ENCODE measurements around the gene NCAM1. TPM values are rescaled to one million over a fixed set of nuclear protein-coding genes. Genes with fewer than 3 reads are reported as not detected.

The NCAM1 gene
- total RNA-seq, 1 experiment from 2014 or later: 5.9 TPM

GRCh38 chr11:113001709-113002108 lies 40.5 kb downstream of the NCAM1 start:
- ChIA-PET CTCF (interaction anchor here (1.3 kb wide), 1 partner anchor 288 kb away, joined by 3 read pairs; no protein-coding TSS in a partner anchor), POLR2A (no interaction called here)

More at GRCh38 chr11:113001709-113002108, 40.5 kb downstream of the NCAM1 start:
- Mint-ChIP-seq H3K36me3 (no peaks in the 10 kb centered on the region), H3K4me3 (no peak overlapping the region), H3K27ac (no peak overlapping the region), H3K4me1 (peaks cover 14% of the 10 kb centered on the region), H3K9me3 (peaks cover 8% of the 10 kb centered on the region), H3K27me3 (ENCODE audit: low read depth) (no peaks in the 10 kb centered on the region)
- ATAC-seq (no peak), DNase-seq (ENCODE audit: low spot score) (no peak)
- TF ChIP-seq FOXP4 (CRISPR knock-in tag; IDR thresholded peaks at IDR 0.05) (no peak), GRHL2 (CRISPR knock-in tag; IDR thresholded peaks at IDR 0.05; ENCODE audit: insufficient replicate concordance, severe bottlenecking) (no peak), CREM (CRISPR knock-in tag; IDR thresholded peaks at IDR 0.05) (no peak), NR1H2 (CRISPR knock-in tag; IDR thresholded peaks at IDR 0.05) (no peak), ZNF425 (CRISPR knock-in tag; conservative IDR thresholded peaks at IDR 0.05) (no peak), GABPB1 (CRISPR knock-in tag; IDR thresholded peaks at IDR 0.05) (no peak), FOXP1 (CRISPR knock-in tag; IDR thresholded peaks at IDR 0.05; ENCODE audit: borderline replicate concordance) (no peak), E2F5 (CRISPR knock-in tag; IDR thresholded peaks at IDR 0.05) (no peak), ZSCAN18 (CRISPR knock-in tag; IDR thresholded peaks at IDR 0.05) (no peak), OVOL2 (CRISPR knock-in tag; IDR thresholded peaks at IDR 0.05; ENCODE audit: borderline replicate concordance) (no peak), ZNF219 (CRISPR knock-in tag; IDR thresholded peaks at IDR 0.05; ENCODE audit: borderline replicate concordance) (no peak), FOXJ3 (CRISPR knock-in tag; IDR thresholded peaks at IDR 0.05; ENCODE audit: borderline replicate concordance) (no peak), NR2C2 (CRISPR knock-in tag; IDR thresholded peaks at IDR 0.05) (no peak), ARID4B (CRISPR knock-in tag; IDR thresholded peaks at IDR 0.05; ENCODE audit: borderline replicate concordance) (no peak)
- TF ChIP-seq, protein P1, sequence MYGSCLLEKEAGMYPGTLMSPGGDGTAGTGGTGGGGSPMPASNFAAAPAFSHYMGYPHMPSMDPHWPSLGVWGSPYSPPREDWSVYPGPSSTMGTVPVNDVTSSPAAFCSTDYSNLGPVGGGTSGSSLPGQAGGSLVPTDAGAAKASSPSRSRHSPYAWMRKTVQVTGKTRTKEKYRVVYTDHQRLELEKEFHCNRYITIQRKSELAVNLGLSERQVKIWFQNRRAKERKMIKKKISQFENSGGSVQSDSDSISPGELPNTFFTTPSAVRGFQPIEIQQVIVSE (CRISPR knock-in tag; IDR thresholded peaks at IDR 0.05; ENCODE audit: borderline replicate concordance): no peak
- TF ChIP-seq, protein P2, sequence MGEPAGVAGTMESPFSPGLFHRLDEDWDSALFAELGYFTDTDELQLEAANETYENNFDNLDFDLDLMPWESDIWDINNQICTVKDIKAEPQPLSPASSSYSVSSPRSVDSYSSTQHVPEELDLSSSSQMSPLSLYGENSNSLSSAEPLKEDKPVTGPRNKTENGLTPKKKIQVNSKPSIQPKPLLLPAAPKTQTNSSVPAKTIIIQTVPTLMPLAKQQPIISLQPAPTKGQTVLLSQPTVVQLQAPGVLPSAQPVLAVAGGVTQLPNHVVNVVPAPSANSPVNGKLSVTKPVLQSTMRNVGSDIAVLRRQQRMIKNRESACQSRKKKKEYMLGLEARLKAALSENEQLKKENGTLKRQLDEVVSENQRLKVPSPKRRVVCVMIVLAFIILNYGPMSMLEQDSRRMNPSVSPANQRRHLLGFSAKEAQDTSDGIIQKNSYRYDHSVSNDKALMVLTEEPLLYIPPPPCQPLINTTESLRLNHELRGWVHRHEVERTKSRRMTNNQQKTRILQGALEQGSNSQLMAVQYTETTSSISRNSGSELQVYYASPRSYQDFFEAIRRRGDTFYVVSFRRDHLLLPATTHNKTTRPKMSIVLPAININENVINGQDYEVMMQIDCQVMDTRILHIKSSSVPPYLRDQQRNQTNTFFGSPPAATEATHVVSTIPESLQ (CRISPR knock-in tag; IDR thresholded peaks at IDR 0.05): no peak
- TF ChIP-seq, protein P3, sequence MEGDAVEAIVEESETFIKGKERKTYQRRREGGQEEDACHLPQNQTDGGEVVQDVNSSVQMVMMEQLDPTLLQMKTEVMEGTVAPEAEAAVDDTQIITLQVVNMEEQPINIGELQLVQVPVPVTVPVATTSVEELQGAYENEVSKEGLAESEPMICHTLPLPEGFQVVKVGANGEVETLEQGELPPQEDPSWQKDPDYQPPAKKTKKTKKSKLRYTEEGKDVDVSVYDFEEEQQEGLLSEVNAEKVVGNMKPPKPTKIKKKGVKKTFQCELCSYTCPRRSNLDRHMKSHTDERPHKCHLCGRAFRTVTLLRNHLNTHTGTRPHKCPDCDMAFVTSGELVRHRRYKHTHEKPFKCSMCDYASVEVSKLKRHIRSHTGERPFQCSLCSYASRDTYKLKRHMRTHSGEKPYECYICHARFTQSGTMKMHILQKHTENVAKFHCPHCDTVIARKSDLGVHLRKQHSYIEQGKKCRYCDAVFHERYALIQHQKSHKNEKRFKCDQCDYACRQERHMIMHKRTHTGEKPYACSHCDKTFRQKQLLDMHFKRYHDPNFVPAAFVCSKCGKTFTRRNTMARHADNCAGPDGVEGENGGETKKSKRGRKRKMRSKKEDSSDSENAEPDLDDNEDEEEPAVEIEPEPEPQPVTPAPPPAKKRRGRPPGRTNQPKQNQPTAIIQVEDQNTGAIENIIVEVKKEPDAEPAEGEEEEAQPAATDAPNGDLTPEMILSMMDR (IDR thresholded peaks at IDR 0.05): no peak
